Neural progenitor cell (in vitro differentiated cells): ENCODE results near the gene IGSF22. TPM values are rescaled to one million over a fixed set of nuclear protein-coding genes. Genes with fewer than 3 reads are reported as not detected.

Experiments
- DNase-seq: peaks from one replicate; pipeline ENCODE4 v3.0.0-alpha.2; 2016; ENCODE audit warnings: low spot score
- H2AFZ ChIP-seq: fragments of 200-600 bp; sonication (generic); replicated peaks from 2 replicates; pipeline ENCODE4 v1.6.1; 2016; ENCODE audit warnings: antibody characterized with exemption
- H3F3A ChIP-seq: fragments of 200-600 bp; sonication (generic); 2 replicates; pipeline ENCODE4 v1.6.1; 2016; ENCODE audit warnings: antibody characterized with exemption, low read depth
- H3K27ac ChIP-seq: fragments of 200-600 bp; sonication (generic); 2 replicates; pipeline ENCODE4 v1.5.1; 2016; ENCODE audit warnings: mild to moderate bottlenecking
- H3K27me3 ChIP-seq: fragments of 200-600 bp; sonication (generic); 2 replicates; pipeline ENCODE4 v1.6.1; 2016; ENCODE audit warnings: mild to moderate bottlenecking, moderate library complexity
- H3K36me3 ChIP-seq: fragments of 200-600 bp; sonication (generic); 2 replicates; pipeline ENCODE4 v1.5.1; 2016
- H3K4me1 ChIP-seq: fragments of 200-600 bp; sonication (generic); 2 replicates; pipeline ENCODE4 v1.6.1; 2016; ENCODE audit warnings: mixed run types
- H3K4me2 ChIP-seq: fragments of 200-600 bp; sonication (generic); 2 replicates; pipeline ENCODE4 v1.6.1; 2016
- H3K4me3 ChIP-seq: fragments of 200-600 bp; sonication (generic); 2 replicates; pipeline ENCODE4 v1.5.1; 2016
- H3K79me2 ChIP-seq: fragments of 200-600 bp; sonication (generic); 2 replicates; pipeline ENCODE4 v1.6.1; 2016; ENCODE audit warnings: low read depth
- H3K9ac ChIP-seq: fragments of 200-600 bp; sonication (generic); 2 replicates; pipeline ENCODE4 v1.6.1; 2016
- H3K9me3 ChIP-seq: fragments of 200-600 bp; sonication (generic); 2 replicates; pipeline ENCODE4 v1.5.1; 2016; ENCODE audit warnings: low read depth
- H4K20me1 ChIP-seq: fragments of 200-600 bp; sonication (generic); 2 replicates; pipeline ENCODE4 v1.6.1; 2016; ENCODE audit warnings: low read depth
- H3K27ac Mint-ChIP-seq: 3 replicates; pipeline ENCODE4 v1.8.0; 2021; ENCODE audit warnings: mixed read lengths
- H3K27me3 Mint-ChIP-seq: 2 replicates; pipeline ENCODE4 v1.8.0; 2022; ENCODE audit warnings: low read depth, mild to moderate bottlenecking, inconsistent platforms, moderate library complexity, mixed read lengths; ENCODE audit not compliant: insufficient read depth
- H3K36me3 Mint-ChIP-seq: 3 replicates; pipeline ENCODE4 v1.8.0; 2021; ENCODE audit warnings: mixed read lengths
- H3K4me1 Mint-ChIP-seq: 3 replicates; pipeline ENCODE4 v1.8.0; 2021; ENCODE audit warnings: mixed read lengths
- H3K4me3 Mint-ChIP-seq: 3 replicates; pipeline ENCODE4 v1.8.0; 2021; ENCODE audit warnings: mild to moderate bottlenecking, moderate library complexity, mixed read lengths
- H3K9me3 Mint-ChIP-seq: 3 replicates; pipeline ENCODE4 v1.8.0; 2020; ENCODE audit warnings: mixed read lengths
- EZH2 ChIP-seq: fragments of 200-600 bp; sonication (generic); IDR thresholded peaks from 2 replicates; pipeline ENCODE4 v1.6.1; 2017; ENCODE audit warnings: antibody characterized with exemption, mild to moderate bottlenecking, moderate library complexity
- EZH2phosphoT487 ChIP-seq: fragments of 200-600 bp; sonication (generic); IDR thresholded peaks from 2 replicates; pipeline ENCODE4 v1.6.1; 2017; ENCODE audit warnings: antibody characterized with exemption
- total RNA-seq: library from RNA; depleted of rRNA; stranded (reverse); fragments of >200 nt; gene quantifications from 2 replicates; pipeline ENCODE4 v1.2.3, GENCODE V29; 2015; ENCODE audit warnings: low replicate concordance
- TF ChIP-seq, protein P1 (sequence below): fragments of 200-600 bp; sonication (generic); IDR thresholded peaks from 2 replicates; pipeline ENCODE4 v1.5.1; 2017; ENCODE audit warnings: antibody characterized with exemption, mild to moderate bottlenecking

Gene IGSF22
- total RNA-seq, 1 donor from 2014 or later = 0.41 TPM

DNA sequence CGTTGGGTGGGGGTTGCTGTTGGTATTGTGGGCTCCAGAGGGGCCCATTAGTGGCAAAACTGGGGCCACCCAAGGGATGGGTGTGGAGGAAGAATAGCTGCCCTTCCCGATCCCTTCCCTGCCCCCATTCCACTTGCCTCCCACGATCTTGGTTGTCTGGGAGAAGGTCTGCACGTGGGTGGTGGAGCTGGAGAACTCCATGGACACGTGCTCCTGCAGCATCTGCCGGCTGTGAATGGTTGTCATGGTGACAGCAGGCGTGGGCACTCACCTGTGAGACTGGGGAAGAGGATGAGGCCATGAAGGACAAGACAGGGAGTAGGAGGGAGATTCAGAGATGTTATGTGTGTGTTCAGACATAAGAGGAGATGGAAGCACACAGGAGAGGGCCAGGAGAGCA lies 2.0 kb downstream of the IGSF22 start:
- Histone ChIP-seq H3K4me3 (no peak overlapping the region), H2AFZ (no peak overlapping the region), H3K27me3 (peaks cover 12% of the 10 kb centered on the region), H3K9ac (no peak overlapping the region), H3K4me2 (no peak overlapping the region), H3K36me3 (no peaks in the 10 kb centered on the region), H3F3A (peaks cover 6% of the 10 kb centered on the region), H3K9me3 (no peaks in the 10 kb centered on the region), H3K27ac (no peak overlapping the region), H3K4me1 (peaks cover 15% of the 10 kb centered on the region), H4K20me1 (no peaks in the 10 kb centered on the region), H3K79me2 (no peaks in the 10 kb centered on the region)
- Mint-ChIP-seq H3K4me1 (peaks cover 19% of the 10 kb centered on the region), H3K9me3 (no peaks in the 10 kb centered on the region), H3K4me3 (no peak overlapping the region), H3K27me3 (peaks cover 17% of the 10 kb centered on the region), H3K27ac (no peak overlapping the region), H3K36me3 (no peaks in the 10 kb centered on the region)
- no peak for DNase-seq
- TF ChIP-seq, protein P1, sequence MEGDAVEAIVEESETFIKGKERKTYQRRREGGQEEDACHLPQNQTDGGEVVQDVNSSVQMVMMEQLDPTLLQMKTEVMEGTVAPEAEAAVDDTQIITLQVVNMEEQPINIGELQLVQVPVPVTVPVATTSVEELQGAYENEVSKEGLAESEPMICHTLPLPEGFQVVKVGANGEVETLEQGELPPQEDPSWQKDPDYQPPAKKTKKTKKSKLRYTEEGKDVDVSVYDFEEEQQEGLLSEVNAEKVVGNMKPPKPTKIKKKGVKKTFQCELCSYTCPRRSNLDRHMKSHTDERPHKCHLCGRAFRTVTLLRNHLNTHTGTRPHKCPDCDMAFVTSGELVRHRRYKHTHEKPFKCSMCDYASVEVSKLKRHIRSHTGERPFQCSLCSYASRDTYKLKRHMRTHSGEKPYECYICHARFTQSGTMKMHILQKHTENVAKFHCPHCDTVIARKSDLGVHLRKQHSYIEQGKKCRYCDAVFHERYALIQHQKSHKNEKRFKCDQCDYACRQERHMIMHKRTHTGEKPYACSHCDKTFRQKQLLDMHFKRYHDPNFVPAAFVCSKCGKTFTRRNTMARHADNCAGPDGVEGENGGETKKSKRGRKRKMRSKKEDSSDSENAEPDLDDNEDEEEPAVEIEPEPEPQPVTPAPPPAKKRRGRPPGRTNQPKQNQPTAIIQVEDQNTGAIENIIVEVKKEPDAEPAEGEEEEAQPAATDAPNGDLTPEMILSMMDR = no peak
- TF ChIP-seq EZH2 (no peak), EZH2phosphoT487 (no peak)

DNA sequence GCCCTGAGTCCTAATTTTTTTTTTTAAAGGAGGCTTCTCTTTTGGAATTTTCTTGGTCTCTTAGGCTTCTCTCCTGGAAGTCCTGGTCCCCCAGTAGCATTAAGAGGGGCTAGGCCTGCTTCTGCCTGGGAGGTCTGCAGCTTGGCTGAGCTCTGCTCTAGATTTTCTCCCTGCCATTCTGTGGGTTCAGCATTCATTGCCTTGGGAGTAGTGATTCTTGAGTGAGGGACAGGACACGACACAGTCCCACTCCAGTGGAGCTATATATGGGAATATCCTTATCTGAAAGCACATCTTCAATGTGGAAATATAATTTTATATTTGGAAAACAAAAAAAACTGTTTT lies 3.7 kb downstream of the IGSF22 start:
- Mint-ChIP-seq H3K4me1 (peaks cover 11% of the 10 kb centered on the region), H3K36me3 (no peaks in the 10 kb centered on the region), H3K27me3 (peaks cover 17% of the 10 kb centered on the region), H3K9me3 (no peaks in the 10 kb centered on the region), H3K27ac (no peak overlapping the region), H3K4me3 (peak overlapping the region; percentile 85)
- H3K36me3 ChIP-seq = no peaks in the 10 kb centered on the region
- H3K79me2 ChIP-seq = no peaks in the 10 kb centered on the region
- H3K4me1 ChIP-seq = peaks cover 15% of the 10 kb centered on the region
- no peak for DNase-seq
- peaks cover 6% of the 10 kb centered on the region for H3F3A ChIP-seq
- H3K9me3 ChIP-seq = no peaks in the 10 kb centered on the region
- no peak overlapping the region for H3K27ac ChIP-seq
- H3K9ac ChIP-seq = no peak overlapping the region
- peak overlapping the region; percentile 94 for H3K4me2 ChIP-seq
- no peaks in the 10 kb centered on the region for H4K20me1 ChIP-seq
- H3K4me3 ChIP-seq = peak overlapping the region; percentile 64
- TF ChIP-seq, protein P1 = no peak
- TF ChIP-seq EZH2phosphoT487 (no peak), EZH2 (no peak)
- H3K27me3 ChIP-seq = peaks cover 18% of the 10 kb centered on the region
- H2AFZ ChIP-seq = peak overlapping the region; percentile 90

DNA sequence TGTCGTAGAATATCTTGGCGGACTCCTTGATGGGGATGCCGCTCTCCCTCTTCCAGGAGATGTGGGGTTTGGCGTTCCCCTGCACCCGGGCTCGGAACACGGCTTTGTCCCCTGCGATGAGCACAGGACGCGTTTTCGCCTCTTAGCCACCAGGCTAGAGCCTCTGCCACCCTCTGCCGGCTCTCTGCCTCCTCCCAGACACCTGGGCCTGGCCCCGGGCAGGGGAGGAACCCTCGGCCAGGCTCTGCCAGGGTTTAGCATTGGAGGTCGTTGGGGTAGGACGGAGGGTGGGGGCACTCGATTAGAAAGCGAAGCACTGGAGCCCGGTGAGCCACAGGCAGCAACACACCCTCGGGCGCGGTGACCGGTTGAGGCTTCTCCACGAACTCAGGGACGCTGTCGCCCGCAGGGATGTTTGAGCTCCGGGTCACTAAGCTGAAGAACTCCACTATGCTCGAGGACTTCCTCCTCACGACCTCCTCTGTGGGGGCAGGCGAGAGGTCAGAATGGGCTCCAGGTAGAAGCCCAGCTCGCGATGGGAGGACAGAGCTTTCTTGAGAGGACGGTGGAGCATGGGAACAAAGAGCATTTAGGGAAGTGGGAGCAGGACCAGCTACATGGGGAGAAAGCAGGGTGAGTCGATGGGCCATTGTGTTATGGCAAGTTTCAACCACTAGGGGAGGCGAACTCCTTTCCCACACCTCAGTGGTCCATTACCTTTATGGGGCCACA lies 4.3 kb downstream of the IGSF22 start:
- Histone ChIP-seq H3K27ac (no peak overlapping the region), H3K4me2 (peak overlapping the region; percentile 94), H2AFZ (peak overlapping the region; percentile 90), H3F3A (peaks cover 6% of the 10 kb centered on the region), H3K4me3 (peak overlapping the region; percentile 64), H4K20me1 (no peaks in the 10 kb centered on the region), H3K9me3 (no peaks in the 10 kb centered on the region), H3K36me3 (no peaks in the 10 kb centered on the region), H3K4me1 (peaks cover 15% of the 10 kb centered on the region), H3K9ac (no peak overlapping the region), H3K27me3 (peaks cover 23% of the 10 kb centered on the region), H3K79me2 (no peaks in the 10 kb centered on the region)
- no peak overlapping the region for H3K27ac Mint-ChIP-seq
- H3K36me3 Mint-ChIP-seq = no peaks in the 10 kb centered on the region
- peaks cover 17% of the 10 kb centered on the region for H3K27me3 Mint-ChIP-seq
- peaks cover 11% of the 10 kb centered on the region for H3K4me1 Mint-ChIP-seq
- peak overlapping the region; percentile 85 for H3K4me3 Mint-ChIP-seq
- peak; percentile 78 for DNase-seq
- TF ChIP-seq EZH2 (peak; percentile 6), EZH2phosphoT487 (no peak)
- TF ChIP-seq, protein P1 = peak; percentile 71
- H3K9me3 Mint-ChIP-seq = no peaks in the 10 kb centered on the region
